GM12878 (cell line): Measurements from ENCODE around the gene PITPNC1. TPM values are rescaled to one million over a fixed set of nuclear protein-coding genes. Genes with fewer than 3 reads are reported as not detected.

ENCODE experiments used
- CBX3 ChIP-seq: fragments of 200-600 bp; sonication (generic); IDR thresholded peaks from 2 replicates; pipeline ENCODE4 v1.6.1; 2016; ENCODE audit warnings: low read depth, borderline replicate concordance
- CUX1 ChIP-seq: IDR thresholded peaks from 2 replicates; pipeline ENCODE4 v1.6.1; 2012; ENCODE audit warnings: improper control_type of control experiment, low read depth, low read length; ENCODE audit not compliant: insufficient replicate concordance
- HDAC6 ChIP-seq: fragments of 200-600 bp; sonication (generic); IDR thresholded peaks from one replicate; pipeline ENCODE4 v1.8.0; 2017; ENCODE audit warnings: antibody characterized with exemption; ENCODE audit not compliant: unreplicated experiment
- POLR2A ChIP-seq: IDR thresholded peaks from 2 replicates; pipeline ENCODE4 v1.6.1; 2011; ENCODE audit warnings: low read depth, mild to moderate bottlenecking, low read length
- RUNX3 ChIP-seq: IDR thresholded peaks from 2 replicates; pipeline ENCODE4 v1.6.1; 2012; ENCODE audit warnings: low read length, inconsistent platforms
- SIN3A ChIP-seq: IDR thresholded peaks from 2 replicates; pipeline ENCODE4 v1.6.1; 2012; ENCODE audit warnings: low read depth, low read length, improper control_type of control experiment
- TAF1 ChIP-seq: IDR thresholded peaks from 2 replicates; pipeline ENCODE4 v1.6.1; 2011; ENCODE audit warnings: mild to moderate bottlenecking, low read depth, low read length, borderline replicate concordance
- polyA plus RNA-seq, 11 experiments: library from polyadenylated mRNA; depleted of rRNA in 4 of 11; unstranded in 6 of 11; stranded (reverse) in 5 of 11; fragments of >200 nt; fragmentation: Nextera tagmentation in 4 of 11; fragmentation: Illumina TruSeq in 1 of 11; extraction: Ambion mirVana in 4 of 11; extraction: Trizol in 1 of 11; gene quantifications; 1 replicate in 1 of 11; 2 replicates in 10 of 11; pipeline versions ENCODE4 v1.2.1 to v1.2.3, GENCODE V29; 2011 to 2016; ENCODE audit warnings: inconsistent platforms in 2 of 11, missing spikeins in 2 of 11, low read depth in 1 of 11
- total RNA-seq, 4 experiments: library from RNA; depleted of rRNA in 3 of 4; stranded (reverse); fragments of >200 nt in 3 of 4; fragmentation: Illumina TruSeq in 1 of 4; extraction: Trizol in 1 of 4; gene quantifications; 2 replicates each; pipeline versions ENCODE4 v1.2.1 to v1.2.3, GENCODE V29; 2013 to 2021
- TF ChIP-seq, protein P1 (sequence below): fragments of 450-650 bp; IDR thresholded peaks from 2 replicates; pipeline ENCODE4 v1.6.1; 2017; ENCODE audit warnings: mild to moderate bottlenecking, moderate library complexity
- TF ChIP-seq, protein P2 (sequence below): fragments of 450-650 bp; formaldehyde crosslinking; IDR thresholded peaks from 2 replicates; pipeline ENCODE4 v1.4.0; 2020; ENCODE audit warnings: mild to moderate bottlenecking, moderate library complexity

PITPNC1 gene
- total and polyA plus RNA-seq, 10 of the 15 experiments (the other 5 are each of a cell fraction or from before 2014, with no cell fraction given), result 12.2 to 62.4 (median 47.3) TPM

DNA sequence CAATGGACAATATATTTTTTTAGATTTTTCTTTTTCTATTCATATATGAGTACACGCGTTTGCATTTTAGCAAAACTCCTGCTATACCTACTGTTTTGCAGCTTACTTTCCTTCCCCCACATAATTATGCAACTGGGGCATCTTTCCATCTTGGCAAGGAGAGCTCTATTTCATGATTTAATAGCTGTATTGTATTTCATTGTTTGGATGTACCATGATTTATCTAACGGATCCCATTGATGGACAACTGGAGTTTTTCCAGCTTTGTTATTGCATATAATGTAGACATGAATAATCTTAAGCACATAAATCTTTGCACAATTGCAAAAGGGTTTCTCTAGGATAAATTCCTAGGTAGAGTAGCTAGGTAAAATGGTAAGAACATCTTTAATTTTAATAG lies 133.9 kb downstream of the PITPNC1 start (continued):
- TF ChIP-seq, protein P1, sequence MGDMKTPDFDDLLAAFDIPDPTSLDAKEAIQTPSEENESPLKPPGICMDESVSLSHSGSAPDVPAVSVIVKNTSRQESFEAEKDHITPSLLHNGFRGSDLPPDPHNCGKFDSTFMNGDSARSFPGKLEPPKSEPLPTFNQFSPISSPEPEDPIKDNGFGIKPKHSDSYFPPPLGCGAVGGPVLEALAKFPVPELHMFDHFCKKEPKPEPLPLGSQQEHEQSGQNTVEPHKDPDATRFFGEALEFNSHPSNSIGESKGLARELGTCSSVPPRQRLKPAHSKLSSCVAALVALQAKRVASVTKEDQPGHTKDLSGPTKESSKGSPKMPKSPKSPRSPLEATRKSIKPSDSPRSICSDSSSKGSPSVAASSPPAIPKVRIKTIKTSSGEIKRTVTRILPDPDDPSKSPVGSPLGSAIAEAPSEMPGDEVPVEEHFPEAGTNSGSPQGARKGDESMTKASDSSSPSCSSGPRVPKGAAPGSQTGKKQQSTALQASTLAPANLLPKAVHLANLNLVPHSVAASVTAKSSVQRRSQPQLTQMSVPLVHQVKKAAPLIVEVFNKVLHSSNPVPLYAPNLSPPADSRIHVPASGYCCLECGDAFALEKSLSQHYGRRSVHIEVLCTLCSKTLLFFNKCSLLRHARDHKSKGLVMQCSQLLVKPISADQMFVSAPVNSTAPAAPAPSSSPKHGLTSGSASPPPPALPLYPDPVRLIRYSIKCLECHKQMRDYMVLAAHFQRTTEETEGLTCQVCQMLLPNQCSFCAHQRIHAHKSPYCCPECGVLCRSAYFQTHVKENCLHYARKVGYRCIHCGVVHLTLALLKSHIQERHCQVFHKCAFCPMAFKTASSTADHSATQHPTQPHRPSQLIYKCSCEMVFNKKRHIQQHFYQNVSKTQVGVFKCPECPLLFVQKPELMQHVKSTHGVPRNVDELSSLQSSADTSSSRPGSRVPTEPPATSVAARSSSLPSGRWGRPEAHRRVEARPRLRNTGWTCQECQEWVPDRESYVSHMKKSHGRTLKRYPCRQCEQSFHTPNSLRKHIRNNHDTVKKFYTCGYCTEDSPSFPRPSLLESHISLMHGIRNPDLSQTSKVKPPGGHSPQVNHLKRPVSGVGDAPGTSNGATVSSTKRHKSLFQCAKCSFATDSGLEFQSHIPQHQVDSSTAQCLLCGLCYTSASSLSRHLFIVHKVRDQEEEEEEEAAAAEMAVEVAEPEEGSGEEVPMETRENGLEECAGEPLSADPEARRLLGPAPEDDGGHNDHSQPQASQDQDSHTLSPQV, result no peak
- TF ChIP-seq SIN3A, result no peak
- no peak for TF ChIP-seq HDAC6
- no peak for TF ChIP-seq TAF1
- TF ChIP-seq CUX1, result no peak
- TF ChIP-seq CBX3, result no peak
- no peak for TF ChIP-seq RUNX3
- TF ChIP-seq, protein P2, sequence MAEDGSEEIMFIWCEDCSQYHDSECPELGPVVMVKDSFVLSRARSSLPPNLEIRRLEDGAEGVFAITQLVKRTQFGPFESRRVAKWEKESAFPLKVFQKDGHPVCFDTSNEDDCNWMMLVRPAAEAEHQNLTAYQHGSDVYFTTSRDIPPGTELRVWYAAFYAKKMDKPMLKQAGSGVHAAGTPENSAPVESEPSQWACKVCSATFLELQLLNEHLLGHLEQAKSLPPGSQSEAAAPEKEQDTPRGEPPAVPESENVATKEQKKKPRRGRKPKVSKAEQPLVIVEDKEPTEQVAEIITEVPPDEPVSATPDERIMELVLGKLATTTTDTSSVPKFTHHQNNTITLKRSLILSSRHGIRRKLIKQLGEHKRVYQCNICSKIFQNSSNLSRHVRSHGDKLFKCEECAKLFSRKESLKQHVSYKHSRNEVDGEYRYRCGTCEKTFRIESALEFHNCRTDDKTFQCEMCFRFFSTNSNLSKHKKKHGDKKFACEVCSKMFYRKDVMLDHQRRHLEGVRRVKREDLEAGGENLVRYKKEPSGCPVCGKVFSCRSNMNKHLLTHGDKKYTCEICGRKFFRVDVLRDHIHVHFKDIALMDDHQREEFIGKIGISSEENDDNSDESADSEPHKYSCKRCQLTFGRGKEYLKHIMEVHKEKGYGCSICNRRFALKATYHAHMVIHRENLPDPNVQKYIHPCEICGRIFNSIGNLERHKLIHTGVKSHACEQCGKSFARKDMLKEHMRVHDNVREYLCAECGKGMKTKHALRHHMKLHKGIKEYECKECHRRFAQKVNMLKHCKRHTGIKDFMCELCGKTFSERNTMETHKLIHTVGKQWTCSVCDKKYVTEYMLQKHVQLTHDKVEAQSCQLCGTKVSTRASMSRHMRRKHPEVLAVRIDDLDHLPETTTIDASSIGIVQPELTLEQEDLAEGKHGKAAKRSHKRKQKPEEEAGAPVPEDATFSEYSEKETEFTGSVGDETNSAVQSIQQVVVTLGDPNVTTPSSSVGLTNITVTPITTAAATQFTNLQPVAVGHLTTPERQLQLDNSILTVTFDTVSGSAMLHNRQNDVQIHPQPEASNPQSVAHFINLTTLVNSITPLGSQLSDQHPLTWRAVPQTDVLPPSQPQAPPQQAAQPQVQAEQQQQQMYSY, result no peak
- TF ChIP-seq POLR2A, result no peak
